ENCODE results near the gene SLC41A2. TPM values are rescaled to one million over a fixed set of nuclear protein-coding genes. Genes with fewer than 3 reads are reported as not detected.

SLC41A2 gene
- total and polyA plus RNA-seq, 2 of the 13 experiments (the other 11 are each of a cell fraction or from before 2014, with no cell fraction given) = 2.3 to 12.8 TPM

DNA sequence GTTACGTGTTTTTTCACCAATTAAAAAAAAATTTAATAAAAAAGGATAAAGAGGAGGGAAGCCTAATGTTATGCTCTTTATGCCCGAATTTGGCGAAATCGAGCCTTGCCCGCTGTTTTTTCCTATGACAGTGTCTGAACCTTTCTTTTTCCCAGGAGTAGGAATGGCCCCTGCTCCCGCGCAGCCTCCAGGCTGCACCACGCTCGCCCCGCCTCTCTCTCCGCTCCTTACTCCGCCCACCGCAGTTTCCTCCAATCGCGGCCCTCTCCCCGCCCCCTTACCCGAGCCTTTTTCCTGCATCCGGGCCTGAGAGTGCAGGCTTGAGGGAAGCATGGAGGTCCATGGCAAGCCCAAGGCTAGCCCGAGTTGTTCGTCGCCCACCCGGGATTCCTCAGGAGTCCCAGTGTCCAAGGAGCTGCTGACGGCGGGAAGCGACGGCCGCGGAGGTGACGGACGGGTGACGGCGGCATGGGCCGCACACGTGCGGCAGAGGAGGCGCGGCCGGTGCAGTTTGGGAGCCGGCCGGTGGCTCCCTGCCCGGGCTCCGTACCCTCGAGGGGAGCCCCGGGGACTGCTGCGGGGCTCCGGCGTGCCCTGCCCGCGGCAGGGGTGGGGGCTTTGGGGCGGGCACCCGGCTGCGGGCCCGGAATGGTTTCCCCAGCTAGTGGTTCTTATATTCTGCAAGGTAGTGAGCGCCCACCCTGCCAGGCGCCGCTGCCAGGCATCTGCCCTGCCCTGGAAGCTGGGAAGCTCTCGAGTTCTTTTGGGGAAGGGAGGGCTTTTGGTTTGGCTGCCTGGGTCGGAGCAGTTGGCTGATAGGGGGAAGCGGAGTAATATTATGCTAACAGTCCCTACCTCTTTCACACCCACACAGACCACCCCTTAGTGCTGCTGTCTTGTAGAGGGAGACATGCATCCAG lies 28.2 kb upstream of the SLC41A2 start, which contains the start of gene NOPCHAP1 (continued):
- TF ChIP-seq, protein P1, sequence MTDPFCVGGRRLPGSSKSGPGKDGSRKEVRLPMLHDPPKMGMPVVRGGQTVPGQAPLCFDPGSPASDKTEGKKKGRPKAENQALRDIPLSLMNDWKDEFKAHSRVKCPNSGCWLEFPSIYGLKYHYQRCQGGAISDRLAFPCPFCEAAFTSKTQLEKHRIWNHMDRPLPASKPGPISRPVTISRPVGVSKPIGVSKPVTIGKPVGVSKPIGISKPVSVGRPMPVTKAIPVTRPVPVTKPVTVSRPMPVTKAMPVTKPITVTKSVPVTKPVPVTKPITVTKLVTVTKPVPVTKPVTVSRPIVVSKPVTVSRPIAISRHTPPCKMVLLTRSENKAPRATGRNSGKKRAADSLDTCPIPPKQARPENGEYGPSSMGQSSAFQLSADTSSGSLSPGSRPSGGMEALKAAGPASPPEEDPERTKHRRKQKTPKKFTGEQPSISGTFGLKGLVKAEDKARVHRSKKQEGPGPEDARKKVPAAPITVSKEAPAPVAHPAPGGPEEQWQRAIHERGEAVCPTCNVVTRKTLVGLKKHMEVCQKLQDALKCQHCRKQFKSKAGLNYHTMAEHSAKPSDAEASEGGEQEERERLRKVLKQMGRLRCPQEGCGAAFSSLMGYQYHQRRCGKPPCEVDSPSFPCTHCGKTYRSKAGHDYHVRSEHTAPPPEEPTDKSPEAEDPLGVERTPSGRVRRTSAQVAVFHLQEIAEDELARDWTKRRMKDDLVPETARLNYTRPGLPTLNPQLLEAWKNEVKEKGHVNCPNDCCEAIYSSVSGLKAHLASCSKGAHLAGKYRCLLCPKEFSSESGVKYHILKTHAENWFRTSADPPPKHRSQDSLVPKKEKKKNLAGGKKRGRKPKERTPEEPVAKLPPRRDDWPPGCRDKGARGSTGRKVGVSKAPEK (CRISPR knock-in tag; IDR thresholded peaks at IDR 0.05; ENCODE audit: borderline replicate concordance) = no peak
- TF ChIP-seq FOSL2 (CRISPR knock-in tag; IDR thresholded peaks at IDR 0.05) = no peak
- TF ChIP-seq, protein P2, sequence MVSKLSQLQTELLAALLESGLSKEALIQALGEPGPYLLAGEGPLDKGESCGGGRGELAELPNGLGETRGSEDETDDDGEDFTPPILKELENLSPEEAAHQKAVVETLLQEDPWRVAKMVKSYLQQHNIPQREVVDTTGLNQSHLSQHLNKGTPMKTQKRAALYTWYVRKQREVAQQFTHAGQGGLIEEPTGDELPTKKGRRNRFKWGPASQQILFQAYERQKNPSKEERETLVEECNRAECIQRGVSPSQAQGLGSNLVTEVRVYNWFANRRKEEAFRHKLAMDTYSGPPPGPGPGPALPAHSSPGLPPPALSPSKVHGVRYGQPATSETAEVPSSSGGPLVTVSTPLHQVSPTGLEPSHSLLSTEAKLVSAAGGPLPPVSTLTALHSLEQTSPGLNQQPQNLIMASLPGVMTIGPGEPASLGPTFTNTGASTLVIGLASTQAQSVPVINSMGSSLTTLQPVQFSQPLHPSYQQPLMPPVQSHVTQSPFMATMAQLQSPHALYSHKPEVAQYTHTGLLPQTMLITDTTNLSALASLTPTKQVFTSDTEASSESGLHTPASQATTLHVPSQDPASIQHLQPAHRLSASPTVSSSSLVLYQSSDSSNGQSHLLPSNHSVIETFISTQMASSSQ (IDR thresholded peaks at IDR 0.05; ENCODE audit: low read depth) = no peak
- TF ChIP-seq, protein P2 (CRISPR knock-in tag; IDR thresholded peaks at IDR 0.05; ENCODE audit: borderline replicate concordance) = no peak
- TF ChIP-seq FOXA3 (CRISPR knock-in tag; IDR thresholded peaks at IDR 0.05) = peak; percentile 38; the same call in 1 of the 2 replicates
- TF ChIP-seq TBP (CRISPR knock-in tag; IDR thresholded peaks at IDR 0.05) = no peak
- no peak for TF ChIP-seq ZZZ3 (CRISPR knock-in tag; IDR thresholded peaks at IDR 0.05; ENCODE audit: borderline replicate concordance)
- peak; percentile 87 for TF ChIP-seq ZFY (CRISPR knock-in tag; IDR thresholded peaks at IDR 0.05)
- TF ChIP-seq RAD51 (IDR thresholded peaks at IDR 0.05; ENCODE audit: borderline replicate concordance) = no peak
- no peak for TF ChIP-seq KLF12 (CRISPR knock-in tag; IDR thresholded peaks at IDR 0.05; ENCODE audit: borderline replicate concordance)
- TF ChIP-seq, protein P3, sequence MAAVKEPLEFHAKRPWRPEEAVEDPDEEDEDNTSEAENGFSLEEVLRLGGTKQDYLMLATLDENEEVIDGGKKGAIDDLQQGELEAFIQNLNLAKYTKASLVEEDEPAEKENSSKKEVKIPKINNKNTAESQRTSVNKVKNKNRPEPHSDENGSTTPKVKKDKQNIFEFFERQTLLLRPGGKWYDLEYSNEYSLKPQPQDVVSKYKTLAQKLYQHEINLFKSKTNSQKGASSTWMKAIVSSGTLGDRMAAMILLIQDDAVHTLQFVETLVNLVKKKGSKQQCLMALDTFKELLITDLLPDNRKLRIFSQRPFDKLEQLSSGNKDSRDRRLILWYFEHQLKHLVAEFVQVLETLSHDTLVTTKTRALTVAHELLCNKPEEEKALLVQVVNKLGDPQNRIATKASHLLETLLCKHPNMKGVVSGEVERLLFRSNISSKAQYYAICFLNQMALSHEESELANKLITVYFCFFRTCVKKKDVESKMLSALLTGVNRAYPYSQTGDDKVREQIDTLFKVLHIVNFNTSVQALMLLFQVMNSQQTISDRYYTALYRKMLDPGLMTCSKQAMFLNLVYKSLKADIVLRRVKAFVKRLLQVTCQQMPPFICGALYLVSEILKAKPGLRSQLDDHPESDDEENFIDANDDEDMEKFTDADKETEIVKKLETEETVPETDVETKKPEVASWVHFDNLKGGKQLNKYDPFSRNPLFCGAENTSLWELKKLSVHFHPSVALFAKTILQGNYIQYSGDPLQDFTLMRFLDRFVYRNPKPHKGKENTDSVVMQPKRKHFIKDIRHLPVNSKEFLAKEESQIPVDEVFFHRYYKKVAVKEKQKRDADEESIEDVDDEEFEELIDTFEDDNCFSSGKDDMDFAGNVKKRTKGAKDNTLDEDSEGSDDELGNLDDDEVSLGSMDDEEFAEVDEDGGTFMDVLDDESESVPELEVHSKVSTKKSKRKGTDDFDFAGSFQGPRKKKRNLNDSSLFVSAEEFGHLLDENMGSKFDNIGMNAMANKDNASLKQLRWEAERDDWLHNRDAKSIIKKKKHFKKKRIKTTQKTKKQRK (IDR thresholded peaks at IDR 0.05; ENCODE audit: low read length) = no peak
- peak; percentile 52; the same call in 1 of the 2 replicates for TF ChIP-seq YEATS2 (CRISPR knock-in tag; IDR thresholded peaks at IDR 0.05; ENCODE audit: borderline replicate concordance)
- TF ChIP-seq, protein P4, sequence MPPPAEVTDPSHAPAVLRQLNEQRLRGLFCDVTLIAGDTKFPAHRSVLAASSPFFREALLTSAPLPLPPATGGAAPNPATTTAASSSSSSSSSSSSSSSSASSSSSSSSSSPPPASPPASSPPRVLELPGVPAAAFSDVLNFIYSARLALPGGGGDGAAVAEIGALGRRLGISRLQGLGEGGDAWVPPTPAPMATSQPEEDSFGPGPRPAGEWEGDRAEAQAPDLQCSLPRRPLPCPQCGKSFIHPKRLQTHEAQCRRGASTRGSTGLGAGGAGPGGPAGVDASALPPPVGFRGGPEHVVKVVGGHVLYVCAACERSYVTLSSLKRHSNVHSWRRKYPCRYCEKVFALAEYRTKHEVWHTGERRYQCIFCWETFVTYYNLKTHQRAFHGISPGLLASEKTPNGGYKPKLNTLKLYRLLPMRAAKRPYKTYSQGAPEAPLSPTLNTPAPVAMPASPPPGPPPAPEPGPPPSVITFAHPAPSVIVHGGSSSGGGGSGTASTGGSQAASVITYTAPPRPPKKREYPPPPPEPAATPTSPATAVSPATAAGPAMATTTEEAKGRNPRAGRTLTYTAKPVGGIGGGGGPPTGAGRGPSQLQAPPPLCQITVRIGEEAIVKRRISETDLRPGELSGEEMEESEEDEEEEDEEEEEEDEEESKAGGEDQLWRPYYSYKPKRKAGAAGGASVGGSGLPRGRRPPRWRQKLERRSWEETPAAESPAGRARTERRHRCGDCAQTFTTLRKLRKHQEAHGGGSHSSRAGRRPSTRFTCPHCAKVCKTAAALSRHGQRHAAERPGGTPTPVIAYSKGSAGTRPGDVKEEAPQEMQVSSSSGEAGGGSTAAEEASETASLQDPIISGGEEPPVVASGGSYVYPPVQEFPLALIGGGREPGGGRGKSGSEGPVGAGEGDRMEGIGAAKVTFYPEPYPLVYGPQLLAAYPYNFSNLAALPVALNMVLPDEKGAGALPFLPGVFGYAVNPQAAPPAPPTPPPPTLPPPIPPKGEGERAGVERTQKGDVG (CRISPR knock-in tag; IDR thresholded peaks at IDR 0.05; ENCODE audit: borderline replicate concordance) = no peak
- no peak for TF ChIP-seq ZSCAN31 (CRISPR knock-in tag; IDR thresholded peaks at IDR 0.05; ENCODE audit: low read depth)

Measured in HepG2 (cell line).